Progenitor cell of endocrine pancreas (in vitro differentiated cells): Measurements from ENCODE around the gene PISD. TPM values are rescaled to one million over a fixed set of nuclear protein-coding genes. Genes with fewer than 3 reads are reported as not detected.
"Not testable (repeated sequence)": the region's sequence is repeated elsewhere in the genome, so short reads cannot be mapped to it uniquely, and the experiment has no call there.

Experiments
- DNase-seq: peaks from one replicate; pipeline ENCODE4 v3.0.0; 2021; ENCODE audit warnings: low spot score; ENCODE audit not compliant: unreplicated experiment
- H3K27ac Mint-ChIP-seq: 2 replicates; pipeline ENCODE4 v1.8.0; 2021; ENCODE audit warnings: mild to moderate bottlenecking, moderate library complexity, mixed read lengths
- H3K27me3 Mint-ChIP-seq: 2 replicates; pipeline ENCODE4 v1.8.0; 2021; ENCODE audit warnings: mixed read lengths
- H3K36me3 Mint-ChIP-seq: 2 replicates; pipeline ENCODE4 v1.8.0; 2022; ENCODE audit warnings: mixed read lengths; ENCODE audit not compliant: insufficient read depth
- H3K4me1 Mint-ChIP-seq: 2 replicates; pipeline ENCODE4 v1.8.0; 2021; ENCODE audit warnings: low read depth, mixed read lengths
- H3K4me3 Mint-ChIP-seq: 2 replicates; pipeline ENCODE4 v1.8.0; 2021; ENCODE audit warnings: low read depth, mild to moderate bottlenecking, moderate library complexity, mixed read lengths
- H3K9me3 Mint-ChIP-seq: 2 replicates; pipeline ENCODE4 v1.8.0; 2021; ENCODE audit warnings: low read depth, mixed read lengths
- total RNA-seq: library from RNA; stranded (reverse); gene quantifications from 2 replicates; pipeline ENCODE4 v1.2.1, GENCODE V29; 2021
- TF ChIP-seq, protein P1 (sequence below): fragments of 200-600 bp; sonication (generic); IDR thresholded peaks from one replicate; pipeline ENCODE4 v1.5.0; 2021; ENCODE audit warnings: antibody characterized with exemption, mild to moderate bottlenecking; ENCODE audit not compliant: unreplicated experiment

PISD gene
- total RNA-seq, 1 donor from 2014 or later, result 46.6 TPM

- DNase-seq, result no peak
- TF ChIP-seq, protein P1, sequence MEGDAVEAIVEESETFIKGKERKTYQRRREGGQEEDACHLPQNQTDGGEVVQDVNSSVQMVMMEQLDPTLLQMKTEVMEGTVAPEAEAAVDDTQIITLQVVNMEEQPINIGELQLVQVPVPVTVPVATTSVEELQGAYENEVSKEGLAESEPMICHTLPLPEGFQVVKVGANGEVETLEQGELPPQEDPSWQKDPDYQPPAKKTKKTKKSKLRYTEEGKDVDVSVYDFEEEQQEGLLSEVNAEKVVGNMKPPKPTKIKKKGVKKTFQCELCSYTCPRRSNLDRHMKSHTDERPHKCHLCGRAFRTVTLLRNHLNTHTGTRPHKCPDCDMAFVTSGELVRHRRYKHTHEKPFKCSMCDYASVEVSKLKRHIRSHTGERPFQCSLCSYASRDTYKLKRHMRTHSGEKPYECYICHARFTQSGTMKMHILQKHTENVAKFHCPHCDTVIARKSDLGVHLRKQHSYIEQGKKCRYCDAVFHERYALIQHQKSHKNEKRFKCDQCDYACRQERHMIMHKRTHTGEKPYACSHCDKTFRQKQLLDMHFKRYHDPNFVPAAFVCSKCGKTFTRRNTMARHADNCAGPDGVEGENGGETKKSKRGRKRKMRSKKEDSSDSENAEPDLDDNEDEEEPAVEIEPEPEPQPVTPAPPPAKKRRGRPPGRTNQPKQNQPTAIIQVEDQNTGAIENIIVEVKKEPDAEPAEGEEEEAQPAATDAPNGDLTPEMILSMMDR, result no peak
- H3K27me3 Mint-ChIP-seq, result no peaks in the 10 kb centered on the region
- H3K27ac Mint-ChIP-seq, result no peak overlapping the region
- H3K4me1 Mint-ChIP-seq, result no peaks in the 10 kb centered on the region
- H3K9me3 Mint-ChIP-seq, result no peaks in the 10 kb centered on the region
- H3K4me3 Mint-ChIP-seq, result no peak overlapping the region
- H3K36me3 Mint-ChIP-seq, result peaks cover 1% of the 10 kb centered on the region
These were observed 16.7 kb upstream of the PISD start for GRCh38 chr22:31678748-31679147.

- Mint-ChIP-seq H3K27me3 (no peaks in the 10 kb centered on the region), H3K4me1 (no peaks in the 10 kb centered on the region)
These were observed 14.7 kb upstream of the PISD start for GRCh38 chr22:31676700-31677099.

DNA sequence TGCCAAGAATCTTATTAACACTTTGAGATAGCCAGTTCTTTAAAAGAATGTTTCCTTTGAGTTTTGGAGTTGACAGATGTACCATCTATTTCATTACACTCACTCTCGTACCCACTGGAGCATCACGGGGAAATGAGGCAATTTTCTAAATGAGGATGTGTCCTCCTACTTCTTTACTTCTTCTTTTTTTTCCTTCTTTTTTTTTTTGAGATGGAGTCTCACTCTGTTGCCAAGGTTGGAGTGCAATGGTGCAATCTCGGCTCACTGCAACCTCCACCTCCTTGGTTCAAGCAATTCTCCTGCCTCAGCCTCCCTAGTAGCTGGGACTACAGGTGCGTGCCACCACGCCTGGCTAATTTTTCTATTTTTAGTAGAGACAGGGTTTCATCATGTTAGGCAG lies 12.2 kb upstream of the PISD start:
- not testable (repeated sequence) for H3K27me3 Mint-ChIP-seq, H3K9me3 Mint-ChIP-seq, H3K4me3 Mint-ChIP-seq, H3K4me1 Mint-ChIP-seq, DNase-seq, H3K36me3 Mint-ChIP-seq, H3K27ac Mint-ChIP-seq

More at GRCh38 chr22:31676700-31677099, 14.7 kb upstream of the PISD start:
- Mint-ChIP-seq H3K4me3 (peak overlapping the region; percentile 78), H3K27ac (peak overlapping the region; percentile 92), H3K36me3 (peaks cover 1% of the 10 kb centered on the region), H3K9me3 (no peaks in the 10 kb centered on the region)
- TF ChIP-seq, protein P1, result no peak
- DNase-seq, result peak; percentile 73

GRCh38 chr22:31668849-31669248 lies 6.8 kb upstream of the PISD start:
- not testable (repeated sequence) for H3K4me1 Mint-ChIP-seq, DNase-seq, H3K4me3 Mint-ChIP-seq, H3K36me3 Mint-ChIP-seq, H3K27ac Mint-ChIP-seq, H3K27me3 Mint-ChIP-seq, H3K9me3 Mint-ChIP-seq

DNA sequence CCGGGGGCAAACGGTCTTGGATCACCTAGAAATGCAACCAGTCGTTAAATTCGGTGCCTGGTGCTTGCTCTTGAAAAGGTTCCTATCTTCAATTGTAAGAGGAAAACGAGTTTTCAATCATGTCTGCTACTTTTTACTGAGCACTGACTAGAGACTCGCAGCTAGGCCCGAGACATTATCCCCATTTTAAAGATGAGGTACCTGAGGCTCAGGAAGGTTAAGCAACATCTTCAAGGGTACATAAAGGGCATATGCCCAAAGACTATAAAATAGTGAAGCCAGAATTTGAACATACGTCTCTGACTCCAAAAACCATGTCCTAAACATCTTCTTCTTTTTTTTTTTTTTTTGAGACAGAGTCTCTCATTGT lies 638 bp upstream of the PISD start:
- peak overlapping the region; percentile 97 for H3K4me3 Mint-ChIP-seq
- peak overlapping the region; percentile 99 for H3K27ac Mint-ChIP-seq
- H3K4me1 Mint-ChIP-seq, result peaks cover 14% of the 10 kb centered on the region
- H3K27me3 Mint-ChIP-seq, result peaks cover 3% of the 10 kb centered on the region
- no peak for DNase-seq
- H3K9me3 Mint-ChIP-seq, result no peaks in the 10 kb centered on the region
- TF ChIP-seq, protein P1, result no peak
- no peaks in the 10 kb centered on the region for H3K36me3 Mint-ChIP-seq

GRCh38 chr22:31660860-31661341 lies 1.1 kb downstream of the PISD start:
- not testable (repeated sequence) for DNase-seq, H3K27me3 Mint-ChIP-seq, H3K36me3 Mint-ChIP-seq, H3K9me3 Mint-ChIP-seq
- peak overlapping the region; percentile 97 for H3K4me3 Mint-ChIP-seq
- peaks cover 14% of the 10 kb centered on the region for H3K4me1 Mint-ChIP-seq
- peak overlapping the region; percentile 99 for H3K27ac Mint-ChIP-seq

GRCh38 chr22:31659246-31659645 lies 2.8 kb downstream of the PISD start:
- Mint-ChIP-seq H3K27me3 (no peaks in the 10 kb centered on the region), H3K4me3 (peak overlapping the region; percentile 29), H3K36me3 (no peaks in the 10 kb centered on the region), H3K9me3 (no peaks in the 10 kb centered on the region), H3K27ac (no peak overlapping the region), H3K4me1 (peaks cover 14% of the 10 kb centered on the region)
- TF ChIP-seq, protein P1, result no peak
- DNase-seq, result no peak
